B cell (primary cell): ENCODE data around the gene SAMD7. TPM values are rescaled to one million over a fixed set of nuclear protein-coding genes. Genes with fewer than 3 reads are reported as not detected.

Experiments used
- ATAC-seq: fragments of 200-7000 bp; cut with Tn5 transposase; one replicate; pipeline ENCODE4 v1.10.0; 2021; ENCODE audit warnings: low read depth, mild to moderate bottlenecking, moderate number of reproducible peaks, moderate library complexity
- CTCF ChIA-PET: fragments of 350-600 bp; sonication (Branson Sonifier 250); formaldehyde crosslinking; loops from one replicate; lab custom pipeline; 2021; ENCODE audit warnings: antibody characterized with exemption, inconsistent platforms; lab: Charles Lee
- POLR2A ChIA-PET: fragments of 350-600 bp; sonication (Branson Sonifier 250); formaldehyde crosslinking; loops from one replicate; lab custom pipeline; 2021; ENCODE audit warnings: antibody characterized with exemption; lab: Charles Lee
- DNase-seq: peaks from one replicate; pipeline ENCODE4 v3.0.0; 2013
- H2AFZ ChIP-seq: 2 replicates; pipeline ENCODE4 v1.6.1; 2012; ENCODE audit warnings: mild to moderate bottlenecking, low read depth, low read length; ENCODE audit not compliant: insufficient read depth, poor library complexity, severe bottlenecking
- H3K27ac ChIP-seq, 2 donors: 1 replicate in 1 of 2; 2 replicates in 1 of 2; pipeline ENCODE4 v1.5.1; 2012 to 2013; ENCODE audit warnings: low read length in 2 of 2, mild to moderate bottlenecking in 2 of 2, moderate library complexity in 1 of 2
- H3K27me3 ChIP-seq, 4 experiments: fragments of 200-600 bp in 1 of 4; sonication (generic) in 1 of 4; replicated peaks in 1 of 4; 1 replicate in 2 of 4; 2 replicates in 2 of 4; pipeline versions ENCODE4 v1.6.1 to v1.7.0; 2013 to 2016; ENCODE audit warnings: low read length in 3 of 4, mild to moderate bottlenecking in 2 of 4, mixed read lengths in 1 of 4, moderate library complexity in 1 of 4; ENCODE audit not compliant: insufficient read depth in 4 of 4, control insufficient read depth in 3 of 4; ENCODE audit errors: control extremely low read depth in 1 of 4
- H3K36me3 ChIP-seq, 2 experiments: replicated peaks in 1 of 2; 1 replicate in 1 of 2; 2 replicates in 1 of 2; pipeline versions ENCODE4 v1.6.1 to v1.7.1; 2013; ENCODE audit warnings: low read length in 1 of 2; ENCODE audit not compliant: insufficient read depth in 2 of 2, control insufficient read depth in 1 of 2; ENCODE audit errors: control extremely low read depth in 1 of 2, extremely low read depth in 1 of 2
- H3K4me1 ChIP-seq, 2 donors: fragments of 200-600 bp in 1 of 2; sonication (generic) in 1 of 2; 1 replicate in 1 of 2; 2 replicates in 1 of 2; pipeline versions ENCODE4 v1.5.1 to v1.6.1; 2013 to 2017; ENCODE audit warnings: low read length in 2 of 2; ENCODE audit not compliant: control insufficient read depth in 2 of 2, insufficient read depth in 2 of 2
- H3K4me2 ChIP-seq: replicated peaks from 2 replicates; pipeline ENCODE3; 2012; ENCODE audit warnings: mild to moderate bottlenecking, low read depth, low read length; ENCODE audit not compliant: poor library complexity, severe bottlenecking
- H3K4me3 ChIP-seq, 5 experiments: fragments of 200-600 bp in 1 of 5; sonication (generic) in 1 of 5; 1 replicate in 3 of 5; 2 replicates in 2 of 5; pipeline versions ENCODE4 v1.5.1 to v1.7.0; 2011 to 2016; ENCODE audit warnings: low read length in 4 of 5, mild to moderate bottlenecking in 4 of 5, low read depth in 2 of 5, control low read depth in 1 of 5, moderate library complexity in 1 of 5; ENCODE audit not compliant: insufficient read depth in 1 of 5; ENCODE audit errors: control extremely low read depth in 1 of 5, extremely low read depth in 1 of 5
- H3K79me2 ChIP-seq: fragments of 200-600 bp; sonication (generic); one replicate; pipeline ENCODE4 v1.6.0; 2016; ENCODE audit warnings: low read length; ENCODE audit not compliant: control insufficient read depth, insufficient read depth
- H3K9ac ChIP-seq: fragments of 200-600 bp; sonication (generic); 2 replicates; pipeline ENCODE4 v1.6.1; 2017; ENCODE audit warnings: mild to moderate bottlenecking, low read length, moderate library complexity
- H3K9me3 ChIP-seq, 3 donors: one replicate each; pipeline versions ENCODE4 v1.6.1 to v1.7.1; 2013; ENCODE audit warnings: low read length in 2 of 3; ENCODE audit not compliant: control insufficient read depth in 2 of 3, insufficient read depth in 1 of 3; ENCODE audit errors: control extremely low read depth in 1 of 3
- H4K20me1 ChIP-seq: 2 replicates; pipeline ENCODE4 v1.6.0; 2012; ENCODE audit warnings: mild to moderate bottlenecking, low read length; ENCODE audit not compliant: insufficient read depth, control insufficient read depth, poor library complexity, severe bottlenecking
- H3K27ac Mint-ChIP-seq: one replicate; pipeline ENCODE4 v1.8.0; 2021; ENCODE audit warnings: mixed read lengths
- H3K27me3 Mint-ChIP-seq: one replicate; pipeline ENCODE4 v1.8.0; 2021; ENCODE audit warnings: mixed read lengths
- H3K4me1 Mint-ChIP-seq: one replicate; pipeline ENCODE4 v1.8.0; 2021; ENCODE audit warnings: mixed read lengths
- H3K4me3 Mint-ChIP-seq: one replicate; pipeline ENCODE4 v1.8.0; 2021; ENCODE audit warnings: mixed read lengths
- H3K9me3 Mint-ChIP-seq: one replicate; pipeline ENCODE4 v1.8.0; 2022; ENCODE audit warnings: mixed read lengths; ENCODE audit not compliant: insufficient read depth
- EZH2 ChIP-seq: IDR thresholded peaks from 2 replicates; pipeline ENCODE4 v1.6.1; 2012; ENCODE audit warnings: borderline replicate concordance, low read depth, mild to moderate bottlenecking, moderate library complexity, low read length; ENCODE audit not compliant: insufficient read depth, poor library complexity, severe bottlenecking
- WGBS: methylation state at CpG from one replicate; pipeline ENCODE4 v1.1.5; 2013; ENCODE audit warnings: missing lambda C conversion rate; ENCODE audit not compliant: insufficient coverage; 5-methylcytosine and 5-hydroxymethylcytosine counted together
- intact Hi-C: fragments of 100-400 bp; cut with micrococcal nuclease; formaldehyde crosslinking; loops from one replicate; pipeline ENCODE4 v1.10.0; 2022
- polyA plus RNA-seq: library from polyadenylated mRNA; depleted of rRNA; stranded (reverse); fragments of >200 nt; gene quantifications from 2 replicates; pipeline ENCODE4 v1.2.3, GENCODE V29; 2012
- total RNA-seq, 2 donors: library from RNA; stranded (reverse); fragments of 120-200 nt in 1 of 2; gene quantifications; 1 replicate in 1 of 2; 2 replicates in 1 of 2; pipeline versions ENCODE4 v1.2.3 to v1.2.4, GENCODE V29; 2013 to 2022
- TF ChIP-seq, protein P1 (sequence below): fragments of 200-600 bp; IDR thresholded peaks from one replicate; pipeline ENCODE4 v1.8.0; 2022; ENCODE audit warnings: antibody characterized with exemption, mild to moderate bottlenecking

Gene SAMD7
- total and polyA plus RNA-seq, 2 donors (not counting 1 experiment from before 2014, with no cell fraction given): not detected

DNA sequence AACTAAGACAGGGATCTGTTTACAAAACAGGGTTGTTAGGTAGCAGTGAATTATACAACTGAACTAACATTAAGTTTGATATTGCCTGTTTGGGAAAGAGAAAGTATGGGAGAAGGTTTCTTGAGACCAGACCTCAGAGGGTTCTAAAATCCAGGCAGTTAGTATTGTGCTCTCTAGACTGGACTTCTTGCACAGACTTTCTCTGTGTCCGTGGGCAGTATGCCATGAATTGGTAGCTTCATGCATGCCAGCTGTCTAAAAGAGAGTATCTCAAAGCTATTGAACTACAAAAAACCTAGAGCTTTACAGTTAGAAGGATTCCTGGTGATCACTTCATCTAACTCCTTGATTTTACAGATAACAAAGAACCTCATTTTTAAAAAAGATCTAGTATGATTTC lies 12.5 kb downstream of the SAMD7 start:
- Histone ChIP-seq H2AFZ (no peak overlapping the region), H3K79me2 (no peaks in the 10 kb centered on the region), H3K4me2 (no peak overlapping the region), H3K4me1 (no peaks in the 10 kb centered on the region), H3K4me3 (no peak overlapping the region), H4K20me1 (no peaks in the 10 kb centered on the region), H3K36me3 (no peaks in the 10 kb centered on the region), H3K9me3 (no peaks in the 10 kb centered on the region), H3K27ac (no peak overlapping the region), H3K9ac (no peak overlapping the region), H3K27me3 (no peaks in the 10 kb centered on the region)
- intact Hi-C loops: no loop called here
- Mint-ChIP-seq H3K9me3 (no peaks in the 10 kb centered on the region), H3K4me1 (no peaks in the 10 kb centered on the region), H3K27ac (no peak overlapping the region), H3K27me3 (no peaks in the 10 kb centered on the region), H3K4me3 (no peak overlapping the region)
- CTCF ChIA-PET: interaction anchor here (1.0 kb wide), 1 partner anchor 10 kb away, joined by 3 read pairs; no protein-coding TSS in a partner anchor
- WGBS: 100% methylated on average over 1 of the region's 1 CpG
- TF ChIP-seq, protein P1, sequence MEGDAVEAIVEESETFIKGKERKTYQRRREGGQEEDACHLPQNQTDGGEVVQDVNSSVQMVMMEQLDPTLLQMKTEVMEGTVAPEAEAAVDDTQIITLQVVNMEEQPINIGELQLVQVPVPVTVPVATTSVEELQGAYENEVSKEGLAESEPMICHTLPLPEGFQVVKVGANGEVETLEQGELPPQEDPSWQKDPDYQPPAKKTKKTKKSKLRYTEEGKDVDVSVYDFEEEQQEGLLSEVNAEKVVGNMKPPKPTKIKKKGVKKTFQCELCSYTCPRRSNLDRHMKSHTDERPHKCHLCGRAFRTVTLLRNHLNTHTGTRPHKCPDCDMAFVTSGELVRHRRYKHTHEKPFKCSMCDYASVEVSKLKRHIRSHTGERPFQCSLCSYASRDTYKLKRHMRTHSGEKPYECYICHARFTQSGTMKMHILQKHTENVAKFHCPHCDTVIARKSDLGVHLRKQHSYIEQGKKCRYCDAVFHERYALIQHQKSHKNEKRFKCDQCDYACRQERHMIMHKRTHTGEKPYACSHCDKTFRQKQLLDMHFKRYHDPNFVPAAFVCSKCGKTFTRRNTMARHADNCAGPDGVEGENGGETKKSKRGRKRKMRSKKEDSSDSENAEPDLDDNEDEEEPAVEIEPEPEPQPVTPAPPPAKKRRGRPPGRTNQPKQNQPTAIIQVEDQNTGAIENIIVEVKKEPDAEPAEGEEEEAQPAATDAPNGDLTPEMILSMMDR: no peak
- no peak for TF ChIP-seq EZH2
- POLR2A ChIA-PET: no interaction called here
- ATAC-seq (no peak), DNase-seq (no peak)

DNA sequence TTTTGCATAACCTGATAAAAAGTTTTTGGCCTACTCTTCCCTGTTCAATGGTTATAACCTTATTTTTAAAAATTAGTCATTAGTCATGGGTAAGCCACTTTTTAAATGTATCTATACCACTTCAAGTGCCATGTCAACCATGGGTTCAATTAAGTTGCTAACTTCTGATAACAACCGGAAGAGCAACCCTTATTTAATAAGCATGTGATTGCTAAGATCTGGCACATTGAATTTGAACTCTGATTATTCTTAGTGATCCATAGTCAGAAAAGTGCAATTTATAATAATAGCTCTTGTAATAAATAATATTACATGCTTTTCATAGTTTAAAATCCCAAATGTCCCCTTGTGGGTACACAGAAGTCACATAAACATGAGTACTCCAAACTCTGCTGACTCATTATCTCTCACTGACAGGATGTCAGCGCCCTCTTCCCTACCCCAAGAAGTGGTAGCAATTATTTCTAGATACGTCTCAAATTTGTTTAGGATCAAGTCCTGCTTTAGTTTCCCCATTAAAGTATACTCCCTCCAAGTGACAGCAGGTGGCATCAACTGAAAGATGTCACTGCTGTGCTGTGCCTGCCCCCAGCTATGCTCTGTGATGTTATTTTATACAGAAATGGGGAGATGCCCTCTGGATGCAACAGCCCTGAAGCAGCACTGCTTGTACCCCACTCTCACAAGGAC lies 18.6 kb downstream of the SAMD7 start:
- H3K9ac ChIP-seq: no peak overlapping the region

More for the DNA sequence above, 18.6 kb downstream of the SAMD7 start:
- peaks cover 46% of the 10 kb centered on the region for H3K4me1 Mint-ChIP-seq
- Histone ChIP-seq H3K36me3 (no peaks in the 10 kb centered on the region), H3K4me3 (no peak overlapping the region), H3K9me3 (peaks cover 0 to 7% (median 0%) of the 10 kb centered on the region in 3 donors), H3K4me2 (no peak overlapping the region), H3K27ac (no peak overlapping the region), H3K79me2 (peaks cover 15% of the 10 kb centered on the region), H3K27me3 (no peaks in the 10 kb centered on the region), H2AFZ (peak overlapping the region; percentile 5), H4K20me1 (no peaks in the 10 kb centered on the region), H3K4me1 (peaks cover 49 to 51% of the 10 kb centered on the region in 2 donors)
- no peaks in the 10 kb centered on the region for H3K9me3 Mint-ChIP-seq
- peak overlapping the region; percentile 68 for H3K27ac Mint-ChIP-seq
- intact Hi-C loops: loop anchor here (1.0 to 5.0 kb wide), 3 partner anchors 67 to 158 kb away; partner anchors contain the start of gene MYNN
- no peaks in the 10 kb centered on the region for H3K27me3 Mint-ChIP-seq
- CTCF ChIA-PET: interaction anchor here (0.6 to 8.1 kb wide), 24 partner anchors 9 to 167 kb away, joined by 3 to 181 read pairs (median 5); partner anchors contain the start of genes GPR160 and SEC62
- DNase-seq: peak; percentile 75
- 17% methylated on average over 2 of the region's 3 CpGs for WGBS
- POLR2A ChIA-PET: interaction anchor here (0.7 to 4.5 kb wide), 9 partner anchors 11 to 365 kb away, joined by 4 to 95 read pairs (median 5); partner anchors contain the start of gene SEC62
- TF ChIP-seq, protein P1: peak; percentile 49
- TF ChIP-seq EZH2: no peak
- H3K4me3 Mint-ChIP-seq: peak overlapping the region; percentile 59
- ATAC-seq: peak; percentile 46
